PC-3 (cell line): ENCODE results near the gene PGA4. TPM values are rescaled to one million over a fixed set of nuclear protein-coding genes. Genes with fewer than 3 reads are reported as not detected.
"Not testable (repeated sequence)": the region's sequence is repeated elsewhere in the genome, so short reads cannot be mapped to it uniquely, and the experiment has no call there.

Experiments
- ATAC-seq: fragments of 200-7000 bp; cut with Tn5 transposase; 2 replicates; pipeline ENCODE4 v1.9.1; 2020; ENCODE audit warnings: mild to moderate bottlenecking, moderate library complexity
- BruUV-seq: library from RNA; stranded (reverse); fragments of 400-500 nt; replicated peaks from 2 replicates; lab custom pipeline; 2021; lab: Mats Ljungman, UMichigan
- CTCF ChIA-PET: fragments of 300-600 bp; sonication (Branson Sonifier 250); formaldehyde crosslinking; loops from one replicate; lab custom pipeline; 2022; ENCODE audit warnings: antibody characterized with exemption; lab: Charles Lee
- POLR2A ChIA-PET: fragments of 300-600 bp; sonication (Branson Sonifier 250); formaldehyde crosslinking; loops from one replicate; lab custom pipeline; 2022; ENCODE audit warnings: antibody characterized with exemption; ENCODE audit not compliant: unreplicated experiment; lab: Charles Lee
- DNase-seq: peaks from one replicate; pipeline ENCODE4 v3.0.0-alpha.2; 2015
- H2AFZ ChIP-seq: fragments of 300-600 bp; sonication (generic); 2 replicates; pipeline ENCODE4 v1.6.0; 2016; ENCODE audit warnings: antibody characterized with exemption, low read length
- H3F3A ChIP-seq: fragments of 300-600 bp; sonication (generic); one replicate; pipeline ENCODE4 v1.6.0; 2017; ENCODE audit warnings: antibody characterized with exemption, low read length, control low read depth, mild to moderate bottlenecking; ENCODE audit not compliant: unreplicated experiment
- H3K27ac ChIP-seq: fragments of 300-600 bp; sonication (generic); 2 replicates; pipeline ENCODE4 v1.5.1; 2016; ENCODE audit warnings: mild to moderate bottlenecking, low read length
- H3K27me3 ChIP-seq: fragments of 300-600 bp; sonication (generic); 2 replicates; pipeline ENCODE4 v1.6.1; 2016; ENCODE audit warnings: low read length, mixed read lengths
- H3K36me3 ChIP-seq: fragments of 300-600 bp; sonication (generic); 2 replicates; pipeline ENCODE4 v1.6.1; 2016; ENCODE audit warnings: low read depth, mixed run types, low read length, mixed read lengths
- H3K4me1 ChIP-seq: fragments of 300-600 bp; sonication (generic); 2 replicates; pipeline ENCODE4 v1.5.1; 2016; ENCODE audit warnings: low read length; ENCODE audit not compliant: insufficient read depth
- H3K4me2 ChIP-seq: fragments of 300-600 bp; sonication (generic); 2 replicates; pipeline ENCODE4 v1.6.0; 2016; ENCODE audit warnings: low read length
- H3K4me3 ChIP-seq: fragments of 300-600 bp; sonication (generic); 2 replicates; pipeline ENCODE4 v1.5.1; 2016; ENCODE audit warnings: mild to moderate bottlenecking, low read length, mixed read lengths
- H3K79me2 ChIP-seq: fragments of 300-600 bp; sonication (generic); 2 replicates; pipeline ENCODE4 v1.6.1; 2017; ENCODE audit warnings: low read length, mixed read lengths
- H3K9ac ChIP-seq: fragments of 300-600 bp; sonication (generic); 2 replicates; pipeline ENCODE4 v1.6.0; 2016; ENCODE audit warnings: mild to moderate bottlenecking, low read length
- H3K9me2 ChIP-seq: fragments of 300-600 bp; sonication (generic); replicated peaks from 2 replicates; pipeline ENCODE4 v1.6.1; 2016; ENCODE audit warnings: mixed run types, low read length, mixed read lengths
- H3K9me3 ChIP-seq: fragments of 300-600 bp; sonication (generic); 2 replicates; pipeline ENCODE4 v1.6.1; 2016; ENCODE audit warnings: low read length, mixed read lengths
- H4K20me1 ChIP-seq: fragments of 300-600 bp; sonication (generic); 2 replicates; pipeline ENCODE4 v1.6.1; 2016; ENCODE audit warnings: low read length, mixed read lengths
- intact Hi-C: fragments of 100-400 bp; cut with micrococcal nuclease; formaldehyde crosslinking; loops from 2 replicates; pipeline ENCODE4 v1.9.0; 2023
- total RNA-seq: library from RNA; depleted of rRNA; stranded (reverse); fragments of >200 nt; gene quantifications from 2 replicates; pipeline ENCODE4 v1.2.3, GENCODE V29; 2014

Gene PGA4
- total RNA-seq, 1 experiment from 2014 or later = not detected

- H4K20me1 ChIP-seq, H3K9ac ChIP-seq, H3K4me2 ChIP-seq, H3K4me3 ChIP-seq, H3F3A ChIP-seq, H3K27ac ChIP-seq, H3K36me3 ChIP-seq, ATAC-seq, H3K79me2 ChIP-seq, H3K9me3 ChIP-seq, intact Hi-C loops, H3K9me2 ChIP-seq, DNase-seq, POLR2A ChIA-PET, H2AFZ ChIP-seq, BruUV-seq, CTCF ChIA-PET, H3K4me1 ChIP-seq: not testable (repeated sequence)
- H3K27me3 ChIP-seq = peaks cover 27% of the 10 kb centered on the region
These were observed 18.3 kb upstream of the PGA4 start for GRCh38 chr11:61203873-61204272.

DNA sequence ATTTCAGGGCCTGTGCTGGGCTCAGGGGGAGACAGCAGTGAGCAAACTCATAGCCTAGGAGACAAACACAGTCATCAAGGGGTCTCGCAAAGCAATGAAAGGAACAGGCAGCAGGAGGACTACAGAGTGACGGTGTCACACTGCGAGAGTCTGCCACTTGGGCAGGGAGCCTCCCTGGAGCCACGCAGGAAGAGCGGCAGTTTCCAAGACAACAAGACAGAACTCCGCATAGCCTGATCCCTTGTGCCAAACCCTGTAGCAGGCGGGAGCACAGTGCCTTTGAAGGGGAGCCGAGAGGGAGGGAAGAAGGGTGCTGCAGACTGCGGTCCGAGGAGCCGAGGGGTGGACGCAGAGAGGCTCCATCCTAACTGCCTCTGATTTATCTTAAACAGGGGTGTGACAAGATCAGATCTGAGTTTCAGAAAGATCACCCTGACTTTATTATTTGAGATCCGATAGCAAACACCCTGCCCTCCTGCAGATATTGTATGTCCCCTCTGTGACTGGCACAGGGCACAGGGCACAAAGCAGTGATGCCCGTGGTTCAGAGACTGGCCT lies 17.6 kb upstream of the PGA4 start:
- H3F3A ChIP-seq, H4K20me1 ChIP-seq, intact Hi-C loops, H3K4me2 ChIP-seq, H2AFZ ChIP-seq, ATAC-seq, H3K79me2 ChIP-seq, H3K4me3 ChIP-seq, H3K27ac ChIP-seq, BruUV-seq, CTCF ChIA-PET, H3K9me3 ChIP-seq, POLR2A ChIA-PET, H3K4me1 ChIP-seq, H3K36me3 ChIP-seq, H3K9ac ChIP-seq, DNase-seq, H3K9me2 ChIP-seq: not testable (repeated sequence)
- peaks cover 23% of the 10 kb centered on the region for H3K27me3 ChIP-seq

DNA sequence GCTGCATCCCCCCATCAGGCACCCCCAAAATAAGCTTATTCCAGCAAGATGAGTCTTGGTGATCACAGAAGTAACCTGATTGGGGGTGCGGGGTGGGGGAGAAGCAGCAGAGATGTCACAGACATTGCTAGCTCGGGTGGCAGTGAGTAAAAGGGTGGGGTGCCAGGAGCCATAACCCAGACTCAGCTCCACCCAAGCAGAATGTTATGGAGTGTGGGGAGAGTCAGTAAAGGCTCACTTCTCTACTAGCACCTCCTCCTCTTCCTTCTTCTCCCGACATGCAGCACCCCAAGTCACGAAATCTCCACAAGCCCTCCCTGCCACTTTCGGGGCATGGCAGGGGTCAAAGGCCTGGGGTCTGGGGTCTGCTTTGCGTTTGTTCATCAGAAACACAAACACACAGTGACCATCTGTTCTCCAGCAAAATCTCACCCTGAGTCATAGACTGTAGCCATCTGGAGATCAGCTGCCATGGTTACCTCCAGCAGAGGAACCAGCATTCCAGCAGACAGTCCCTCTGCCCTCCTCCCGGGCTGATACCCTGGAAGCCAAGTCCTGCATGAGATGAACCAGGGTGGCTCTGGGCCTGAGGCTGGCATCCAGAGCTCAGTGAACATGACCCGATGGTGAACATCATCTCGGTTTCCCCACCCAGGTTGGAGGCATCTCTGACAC lies 14.4 kb upstream of the PGA4 start:
- H4K20me1 ChIP-seq, H3K4me1 ChIP-seq, H3F3A ChIP-seq, POLR2A ChIA-PET, H3K9me2 ChIP-seq, BruUV-seq, ATAC-seq, CTCF ChIA-PET, H3K79me2 ChIP-seq, H2AFZ ChIP-seq, H3K9me3 ChIP-seq, H3K4me2 ChIP-seq, H3K27me3 ChIP-seq, H3K27ac ChIP-seq, intact Hi-C loops, H3K9ac ChIP-seq, H3K36me3 ChIP-seq, DNase-seq, H3K4me3 ChIP-seq: not testable (repeated sequence)

DNA sequence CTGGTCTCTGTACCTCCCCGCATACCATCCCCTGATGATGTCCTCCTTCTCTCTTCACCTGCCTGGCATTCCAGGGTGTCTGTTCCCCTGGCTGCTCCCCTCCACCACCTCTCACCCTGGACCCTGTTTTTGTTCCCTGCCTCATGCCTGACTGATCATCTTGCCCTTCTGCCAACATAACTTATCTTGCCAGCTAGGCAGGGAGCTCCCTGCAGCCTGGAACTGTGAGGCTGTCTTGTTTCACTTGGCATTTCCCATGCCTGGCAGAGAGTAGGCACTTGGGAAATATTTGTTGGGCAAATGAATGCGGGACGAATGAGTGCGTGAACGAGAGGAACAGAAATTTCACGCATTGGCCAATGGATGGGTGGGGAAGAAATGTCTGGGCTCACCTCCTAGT lies 11.5 kb upstream of the PGA4 start:
- H3F3A ChIP-seq, H3K36me3 ChIP-seq, H3K9me2 ChIP-seq, BruUV-seq, POLR2A ChIA-PET, intact Hi-C loops, DNase-seq, H2AFZ ChIP-seq, H3K4me2 ChIP-seq, H3K27ac ChIP-seq, H3K27me3 ChIP-seq, H4K20me1 ChIP-seq, H3K79me2 ChIP-seq, H3K4me3 ChIP-seq, H3K9me3 ChIP-seq, H3K9ac ChIP-seq, ATAC-seq, H3K4me1 ChIP-seq, CTCF ChIA-PET: not testable (repeated sequence)

DNA sequence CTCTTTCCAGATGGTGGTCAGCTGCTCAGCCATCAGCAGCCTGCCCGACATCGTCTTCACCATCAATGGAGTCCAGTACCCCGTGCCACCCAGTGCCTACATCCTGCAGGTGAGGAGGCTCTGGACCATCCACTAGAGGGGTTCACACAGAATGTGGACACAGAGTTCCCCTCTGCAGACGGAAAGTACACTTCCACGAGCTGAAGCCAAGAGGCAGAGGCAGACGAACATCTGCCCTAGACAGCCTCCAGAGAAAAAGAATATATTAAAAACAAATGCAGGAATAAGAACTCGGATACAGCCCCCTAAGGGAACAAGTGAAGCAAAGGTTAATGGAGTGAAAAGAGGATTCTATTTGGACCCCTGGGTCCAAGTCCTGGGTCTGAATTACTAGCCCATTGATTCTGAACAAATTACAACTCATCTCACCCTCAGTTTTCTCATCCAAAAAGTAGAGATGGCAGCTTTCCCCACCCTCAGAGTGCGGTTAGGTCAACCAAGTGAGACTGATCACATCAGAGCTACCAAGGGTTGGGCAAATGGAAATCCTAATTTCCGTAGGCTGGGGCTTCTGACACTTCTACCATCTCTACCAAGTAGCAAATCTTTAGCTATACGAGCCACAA lies 10.7 kb upstream of the PGA4 start:
- H2AFZ ChIP-seq, H3K79me2 ChIP-seq, intact Hi-C loops, ATAC-seq, H3K4me3 ChIP-seq, H4K20me1 ChIP-seq, H3K27ac ChIP-seq, H3K36me3 ChIP-seq, POLR2A ChIA-PET, H3K27me3 ChIP-seq, H3F3A ChIP-seq, H3K4me1 ChIP-seq, H3K9me2 ChIP-seq, H3K9me3 ChIP-seq, DNase-seq, H3K4me2 ChIP-seq, BruUV-seq, CTCF ChIA-PET, H3K9ac ChIP-seq: not testable (repeated sequence)

GRCh38 chr11:61212202-61212601 lies 9.9 kb upstream of the PGA4 start:
- BruUV-seq, H3K79me2 ChIP-seq, H4K20me1 ChIP-seq, DNase-seq, H3K9me3 ChIP-seq, H3K9ac ChIP-seq, H2AFZ ChIP-seq, H3K27me3 ChIP-seq, H3K9me2 ChIP-seq, H3K4me1 ChIP-seq, H3K4me2 ChIP-seq, H3K4me3 ChIP-seq, H3K36me3 ChIP-seq, ATAC-seq, POLR2A ChIA-PET, H3F3A ChIP-seq, intact Hi-C loops, H3K27ac ChIP-seq, CTCF ChIA-PET: not testable (repeated sequence)
